ENCODE results near the gene TRAPPC4. TPM values are rescaled to one million over a fixed set of nuclear protein-coding genes. Genes with fewer than 3 reads are reported as not detected.

The TRAPPC4 gene
- total and polyA plus RNA-seq, 4 donors = 43.0 to 71.4 (median 54.5) TPM

- no peak for TF ChIP-seq CTCF (IDR thresholded peaks at IDR 0.05; ENCODE audit: control extremely low read depth, extremely low read depth)
These were observed 23.4 kb downstream of the TRAPPC4 start for GRCh38 chr11:119041821-119042514.

GRCh38 chr11:119042927-119043326, 24.4 kb downstream of the TRAPPC4 start:
- H3K4me1 ChIP-seq (ENCODE audit: control insufficient read depth in 5 of 5, insufficient read depth in 5 of 5, low read length in 5 of 5) = no peaks in the 10 kb centered on the region
- no peak for TF ChIP-seq CTCF (IDR thresholded peaks at IDR 0.05; ENCODE audit: control extremely low read depth, extremely low read depth)
- no peaks in the 10 kb centered on the region for H3K27me3 ChIP-seq (ENCODE audit: control insufficient read depth in 3 of 3, insufficient read depth in 3 of 3, low read length in 2 of 3)
- H3K36me3 ChIP-seq (ENCODE audit: control insufficient read depth in 4 of 4, insufficient read depth in 4 of 4, low read length in 4 of 4) = peaks cover 10 to 30% (median 12%) of the 10 kb centered on the region in 4 donors
- no peak for DNase-seq
- no peak overlapping the region for H3K9ac ChIP-seq (ENCODE audit: insufficient read depth in 1 of 2, low read length in 2 of 2)
- no peaks in the 10 kb centered on the region for H3K9me3 ChIP-seq (ENCODE audit: control insufficient read depth in 4 of 4, insufficient read depth in 3 of 4, low read length in 3 of 4)
- ATAC-seq (ENCODE audit: insufficient read depth, low FRiP score) = no peak
- WGBS, 2 donors = 93 to 95% methylated on average over 9 of the region's 9 CpGs
- H3K4me3 ChIP-seq = no peak overlapping the region
- no peak overlapping the region for H3K27ac ChIP-seq (ENCODE audit: low read depth in 1 of 2, low read length in 1 of 2)

More at GRCh38 chr11:119041821-119042514, 23.4 kb downstream of the TRAPPC4 start:
- H3K4me1 ChIP-seq (ENCODE audit: control insufficient read depth in 5 of 5, insufficient read depth in 5 of 5, low read length in 5 of 5) = no peaks in the 10 kb centered on the region
- H3K27me3 ChIP-seq (ENCODE audit: control insufficient read depth in 3 of 3, insufficient read depth in 3 of 3, low read length in 2 of 3) = no peaks in the 10 kb centered on the region
- H3K9me3 ChIP-seq (ENCODE audit: control insufficient read depth in 4 of 4, insufficient read depth in 3 of 4, low read length in 3 of 4) = no peaks in the 10 kb centered on the region
- no peak for DNase-seq
- no peak for ATAC-seq (ENCODE audit: insufficient read depth, low FRiP score)
- no peak overlapping the region for H3K27ac ChIP-seq (ENCODE audit: low read depth in 1 of 2, low read length in 1 of 2)
- WGBS, 2 donors = 90 to 94% methylated on average over 4 of the region's 4 CpGs
- no peak overlapping the region for H3K9ac ChIP-seq (ENCODE audit: insufficient read depth in 1 of 2, low read length in 2 of 2)
- H3K36me3 ChIP-seq (ENCODE audit: control insufficient read depth in 4 of 4, insufficient read depth in 4 of 4, low read length in 4 of 4) = peaks cover 5 to 23% (median 9%) of the 10 kb centered on the region in 4 donors
- no peak overlapping the region for H3K4me3 ChIP-seq

- Histone ChIP-seq H3K9me3 (ENCODE audit: control insufficient read depth in 4 of 4, insufficient read depth in 3 of 4, low read length in 3 of 4) (no peaks in the 10 kb centered on the region), H3K4me3 (no peak overlapping the region), H3K9ac (ENCODE audit: insufficient read depth in 1 of 2, low read length in 2 of 2) (no peak overlapping the region), H3K36me3 (ENCODE audit: control insufficient read depth in 4 of 4, insufficient read depth in 4 of 4, low read length in 4 of 4) (peaks cover 22 to 48% (median 26%) of the 10 kb centered on the region in 4 donors), H3K4me1 (ENCODE audit: control insufficient read depth in 5 of 5, insufficient read depth in 5 of 5, low read length in 5 of 5) (no peaks in the 10 kb centered on the region), H3K27me3 (ENCODE audit: control insufficient read depth in 3 of 3, insufficient read depth in 3 of 3, low read length in 2 of 3) (no peaks in the 10 kb centered on the region), H3K27ac (ENCODE audit: low read depth in 1 of 2, low read length in 1 of 2) (no peak overlapping the region)
- no peak for TF ChIP-seq CTCF (IDR thresholded peaks at IDR 0.05; ENCODE audit: control extremely low read depth, extremely low read depth)
- 78 to 82% methylated on average over 6 of the region's 6 CpGs for WGBS, 2 donors
- ATAC-seq (ENCODE audit: insufficient read depth, low FRiP score) (no peak), DNase-seq (no peak)
These were observed 26.1 kb downstream of the TRAPPC4 start for GRCh38 chr11:119044708-119045107.
